Lower leg skin (tissue), 3 donors: Measurements from ENCODE around the gene SLC22A3.
"Not testable (repeated sequence)": the region's sequence is repeated elsewhere in the genome, so short reads cannot be mapped to it uniquely, and the experiment has no call there.

Source experiments
- CTCF ChIP-seq, 3 donors: fragments of 450-650 bp; IDR thresholded peaks; one replicate each; pipeline ENCODE4 v1.5.1; 2016; ENCODE audit warnings: antibody characterized with exemption in 3 of 3, mild to moderate bottlenecking in 3 of 3, moderate library complexity in 2 of 3
- POLR2A ChIP-seq, 2 donors: fragments of 450-650 bp; IDR thresholded peaks; one replicate each; pipeline ENCODE4 v1.6.1; 2016 to 2017; ENCODE audit warnings: antibody characterized with exemption in 2 of 2, mild to moderate bottlenecking in 1 of 2, moderate library complexity in 1 of 2

GRCh38 chr6:160467261-160467871 lies 119.2 kb downstream of the SLC22A3 start:
- TF ChIP-seq CTCF, POLR2A (IDR thresholded peaks at IDR 0.05): not testable (repeated sequence)
